Sigmoid colon (tissue), 4 donors: ENCODE results near the gene BTG2.

Source experiments
- EP300 ChIP-seq, 4 donors: sonication (generic); formaldehyde crosslinking; IDR thresholded peaks; one replicate each; pipeline ENCODE4 v1.6.1; 2017; ENCODE audit warnings: antibody characterized with exemption in 4 of 4
- POLR2A ChIP-seq, 2 donors: fragments of 450-650 bp; IDR thresholded peaks; one replicate each; pipeline ENCODE4 v1.6.1; 2016; ENCODE audit warnings: antibody characterized with exemption in 2 of 2, mild to moderate bottlenecking in 2 of 2, moderate library complexity in 2 of 2
- POLR2AphosphoS5 ChIP-seq, 4 donors: sonication (generic); formaldehyde crosslinking; IDR thresholded peaks; one replicate each; pipeline ENCODE4 v1.6.1; 2017; ENCODE audit warnings: antibody characterized with exemption in 4 of 4
- TF ChIP-seq, protein P1 (sequence below), 4 experiments: fragments of 450-650 bp in 3 of 4; fragments of 200-600 bp in 1 of 4; IDR thresholded peaks; one replicate each; pipeline ENCODE4 v1.5.1; 2016 to 2019; ENCODE audit warnings: antibody characterized with exemption in 4 of 4, mild to moderate bottlenecking in 3 of 4, moderate library complexity in 2 of 4

DNA sequence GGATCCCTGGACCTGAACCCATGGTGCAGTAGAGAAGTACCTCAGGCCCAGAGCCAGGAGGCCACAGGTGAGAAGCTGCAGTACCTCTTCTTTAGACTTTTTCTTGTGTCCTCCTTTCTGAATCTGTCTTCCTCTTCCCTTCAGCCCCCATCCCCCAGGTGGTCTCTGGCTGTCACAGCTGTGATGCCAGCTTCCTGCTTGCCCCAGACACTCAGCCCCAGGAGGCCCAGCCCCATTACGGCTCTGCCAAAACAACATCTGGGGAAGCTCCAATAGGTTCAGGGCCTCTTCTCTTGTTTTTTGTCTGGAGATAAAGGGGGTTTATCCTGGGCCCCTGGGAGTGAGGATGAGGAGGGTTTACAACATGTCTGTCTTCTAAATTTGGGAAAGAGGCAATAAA lies 9.5 kb upstream of the BTG2 start:
- TF ChIP-seq POLR2AphosphoS5 (IDR thresholded peaks at IDR 0.05) (no peak), EP300 (IDR thresholded peaks at IDR 0.05) (no peak), POLR2A (IDR thresholded peaks at IDR 0.05) (no peak)
- TF ChIP-seq, protein P1, sequence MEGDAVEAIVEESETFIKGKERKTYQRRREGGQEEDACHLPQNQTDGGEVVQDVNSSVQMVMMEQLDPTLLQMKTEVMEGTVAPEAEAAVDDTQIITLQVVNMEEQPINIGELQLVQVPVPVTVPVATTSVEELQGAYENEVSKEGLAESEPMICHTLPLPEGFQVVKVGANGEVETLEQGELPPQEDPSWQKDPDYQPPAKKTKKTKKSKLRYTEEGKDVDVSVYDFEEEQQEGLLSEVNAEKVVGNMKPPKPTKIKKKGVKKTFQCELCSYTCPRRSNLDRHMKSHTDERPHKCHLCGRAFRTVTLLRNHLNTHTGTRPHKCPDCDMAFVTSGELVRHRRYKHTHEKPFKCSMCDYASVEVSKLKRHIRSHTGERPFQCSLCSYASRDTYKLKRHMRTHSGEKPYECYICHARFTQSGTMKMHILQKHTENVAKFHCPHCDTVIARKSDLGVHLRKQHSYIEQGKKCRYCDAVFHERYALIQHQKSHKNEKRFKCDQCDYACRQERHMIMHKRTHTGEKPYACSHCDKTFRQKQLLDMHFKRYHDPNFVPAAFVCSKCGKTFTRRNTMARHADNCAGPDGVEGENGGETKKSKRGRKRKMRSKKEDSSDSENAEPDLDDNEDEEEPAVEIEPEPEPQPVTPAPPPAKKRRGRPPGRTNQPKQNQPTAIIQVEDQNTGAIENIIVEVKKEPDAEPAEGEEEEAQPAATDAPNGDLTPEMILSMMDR (IDR thresholded peaks at IDR 0.05): no peak
